ENCODE results near the gene QSOX2.

QSOX2 gene

GRCh38 chr9:136186386-136186785 is 59.2 kb downstream of the QSOX2 start:
- no peak for DNase-seq (ENCODE audit: low read depth)
- H3K4me3 ChIP-seq (ENCODE audit: low read depth, low read length), result no peak overlapping the region
- TF ChIP-seq CTCF (IDR thresholded peaks at IDR 0.05; ENCODE audit: control insufficient read depth, extremely low read depth, insufficient read depth), result no peak

GRCh38 chr9:136185596-136186366 is 59.8 kb downstream of the QSOX2 start:
- no peak for TF ChIP-seq CTCF (IDR thresholded peaks at IDR 0.05; ENCODE audit: control insufficient read depth, extremely low read depth, insufficient read depth)
- DNase-seq (ENCODE audit: low read depth), result no peak
- H3K4me3 ChIP-seq (ENCODE audit: low read depth, low read length), result no peak overlapping the region

- TF ChIP-seq CTCF (IDR thresholded peaks at IDR 0.05; ENCODE audit: control insufficient read depth, extremely low read depth, insufficient read depth), result no peak
- DNase-seq (ENCODE audit: low read depth), result no peak
- H3K4me3 ChIP-seq (ENCODE audit: low read depth, low read length), result no peak overlapping the region
Measured at GRCh38 chr9:136185066-136185465, 60.5 kb downstream of the QSOX2 start.

- no peak overlapping the region for H3K4me3 ChIP-seq (ENCODE audit: low read depth, low read length)
- TF ChIP-seq CTCF (IDR thresholded peaks at IDR 0.05; ENCODE audit: control insufficient read depth, extremely low read depth, insufficient read depth), result no peak
- no peak for DNase-seq (ENCODE audit: low read depth)
Measured at GRCh38 chr9:136182850-136183422, 62.7 kb downstream of the QSOX2 start.

- TF ChIP-seq CTCF (IDR thresholded peaks at IDR 0.05; ENCODE audit: control insufficient read depth, extremely low read depth, insufficient read depth), result no peak
- no peak for DNase-seq (ENCODE audit: low read depth)
- no peak overlapping the region for H3K4me3 ChIP-seq (ENCODE audit: low read depth, low read length)
Measured at GRCh38 chr9:136182420-136182787, 63.2 kb downstream of the QSOX2 start.

- TF ChIP-seq CTCF (IDR thresholded peaks at IDR 0.05; ENCODE audit: control insufficient read depth, extremely low read depth, insufficient read depth), result no peak
- H3K4me3 ChIP-seq (ENCODE audit: low read depth, low read length), result no peak overlapping the region
- no peak for DNase-seq (ENCODE audit: low read depth)
Measured at GRCh38 chr9:136181784-136182419, 63.7 kb downstream of the QSOX2 start.
